ENCODE results near the gene ATAD3B. TPM values are rescaled to one million over a fixed set of nuclear protein-coding genes. Genes with fewer than 3 reads are reported as not detected.
A peak's percentile ranks its signal among the peaks of the same experiment; 100 is the strongest.

Gene ATAD3B
- total and polyA plus RNA-seq, 2 donors (not counting 3 experiments of a cell fraction or from before 2014, with no cell fraction given) = 20.5 to 48.2 TPM

DNA sequence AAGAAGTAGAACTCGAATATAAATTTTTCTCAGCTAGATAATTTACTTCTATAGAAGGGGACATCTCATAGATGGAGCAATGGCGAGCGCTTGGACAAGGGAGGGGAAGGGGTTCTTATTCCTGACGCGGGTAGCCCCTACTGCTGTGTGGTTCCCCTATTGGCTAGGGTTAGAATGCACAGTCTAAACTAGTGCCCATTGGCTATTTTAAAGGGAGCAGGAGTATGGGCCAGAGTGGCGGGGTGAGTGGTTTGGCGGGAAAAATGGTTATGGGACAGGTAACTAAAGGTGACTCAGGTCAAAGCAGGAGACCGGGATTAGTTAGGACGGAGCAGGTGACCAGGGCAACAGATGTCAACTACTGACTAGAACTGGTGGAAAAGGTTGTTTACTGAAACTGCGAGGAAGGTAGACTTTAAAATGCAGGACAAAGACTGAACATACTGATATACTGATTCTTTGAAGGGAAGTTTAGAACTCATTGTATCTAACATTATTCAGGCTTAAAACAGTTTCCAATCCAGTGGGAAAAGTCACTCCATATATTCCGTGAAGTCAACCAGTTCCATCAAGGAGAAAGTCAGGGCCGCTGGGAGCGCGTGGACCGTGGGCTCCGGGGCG lies 39.5 kb downstream of the ATAD3B start:
- FAIRE-seq = no peak
- Histone ChIP-seq H3K9me1 (replicated peaks; ENCODE audit: control insufficient read depth, extremely low read depth, insufficient read depth, low read length) (no peaks in the 10 kb centered on the region), H3K27me3 (ENCODE audit: control insufficient read depth in 2 of 2, insufficient read depth in 2 of 2, low read length in 2 of 2) (no peaks in the 10 kb centered on the region), H3K36me3 (ENCODE audit: control insufficient read depth in 2 of 2, extremely low read depth in 1 of 2, insufficient read depth in 2 of 2, low read length in 2 of 2) (no peaks in the 10 kb centered on the region), H3K9ac (replicated peaks; ENCODE audit: extremely low read depth, insufficient read depth, low read length) (peak overlapping the region; percentile 98), H4K20me1 (replicated peaks; ENCODE audit: control insufficient read depth, extremely low read depth, insufficient read depth, low read length) (no peaks in the 10 kb centered on the region), H3K27ac (ENCODE audit: insufficient read depth, low read depth, low read length) (peak overlapping the region; percentile 96), H3K4me2 (ENCODE audit: insufficient read depth, low read length) (peak overlapping the region; percentile 86), H3K4me3 (replicated peaks in 1 of 3; ENCODE audit: insufficient read depth in 1 of 3, low read depth in 1 of 3, low read length in 3 of 3) (peak overlapping the region; percentile 33 to 69 (median 61)), H2AFZ (ENCODE audit: low read depth, low read length) (peak overlapping the region; percentile 91), H3K79me2 (ENCODE audit: control insufficient read depth, insufficient read depth, low read length) (peaks cover 21% of the 10 kb centered on the region), H3K4me1 (ENCODE audit: control insufficient read depth, extremely low read depth, insufficient read depth, low read length) (peaks cover 4% of the 10 kb centered on the region), H3K9me3 (replicated peaks; ENCODE audit: control insufficient read depth, insufficient read depth, low read length) (no peaks in the 10 kb centered on the region)
- no peak for DNase-seq (ENCODE audit: low read depth, low spot score)
- dilution Hi-C loops (cut with MboI; ENCODE audit: extremely low pct_ligation_motif_present, low sequenced_read_pairs) (no loop called here), intact Hi-C loops (cut with micrococcal nuclease) (loop anchor here (5.0 kb wide), 1 partner anchor 106 kb away; the partner anchor contains the start of gene MIB2)
- POLR2A ChIA-PET = interaction anchor here (0.7 to 0.9 kb wide), 2 partner anchors 29 to 111 kb away, joined by 3 to 4 read pairs; no protein-coding TSS in a partner anchor
- BruUV-seq (replicated peaks) = TSS peak; percentile 93
- TF ChIP-seq FOS (IDR thresholded peaks at IDR 0.05; ENCODE audit: borderline replicate concordance, insufficient read depth, low read length) (no peak), MYC (IDR thresholded peaks at IDR 0.05; ENCODE audit: low read depth, low read length) (no peak), EZH2 (IDR thresholded peaks at IDR 0.05; ENCODE audit: borderline replicate concordance, low read depth, low read length, severe bottlenecking) (no peak), POLR2A (IDR thresholded peaks at IDR 0.05; ENCODE audit: low read depth, low read length) (no peak), POLR2AphosphoS5 (IDR thresholded peaks at IDR 0.05; ENCODE audit: insufficient read depth, low read depth, low read length) (no peak), GATA2 (IDR thresholded peaks at IDR 0.05; ENCODE audit: insufficient read depth, insufficient read length, low read depth, low read length) (no peak), JUN (IDR thresholded peaks at IDR 0.05; ENCODE audit: borderline replicate concordance, insufficient read depth, insufficient read length, low read depth) (no peak)
- TF ChIP-seq, protein P1, sequence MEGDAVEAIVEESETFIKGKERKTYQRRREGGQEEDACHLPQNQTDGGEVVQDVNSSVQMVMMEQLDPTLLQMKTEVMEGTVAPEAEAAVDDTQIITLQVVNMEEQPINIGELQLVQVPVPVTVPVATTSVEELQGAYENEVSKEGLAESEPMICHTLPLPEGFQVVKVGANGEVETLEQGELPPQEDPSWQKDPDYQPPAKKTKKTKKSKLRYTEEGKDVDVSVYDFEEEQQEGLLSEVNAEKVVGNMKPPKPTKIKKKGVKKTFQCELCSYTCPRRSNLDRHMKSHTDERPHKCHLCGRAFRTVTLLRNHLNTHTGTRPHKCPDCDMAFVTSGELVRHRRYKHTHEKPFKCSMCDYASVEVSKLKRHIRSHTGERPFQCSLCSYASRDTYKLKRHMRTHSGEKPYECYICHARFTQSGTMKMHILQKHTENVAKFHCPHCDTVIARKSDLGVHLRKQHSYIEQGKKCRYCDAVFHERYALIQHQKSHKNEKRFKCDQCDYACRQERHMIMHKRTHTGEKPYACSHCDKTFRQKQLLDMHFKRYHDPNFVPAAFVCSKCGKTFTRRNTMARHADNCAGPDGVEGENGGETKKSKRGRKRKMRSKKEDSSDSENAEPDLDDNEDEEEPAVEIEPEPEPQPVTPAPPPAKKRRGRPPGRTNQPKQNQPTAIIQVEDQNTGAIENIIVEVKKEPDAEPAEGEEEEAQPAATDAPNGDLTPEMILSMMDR (IDR thresholded peaks at IDR 0.05; ENCODE audit: extremely low read depth in 1 of 2, insufficient read depth in 1 of 2, low read depth in 1 of 2, low read length in 2 of 2) = no peak
- TF ChIP-seq, protein P2, sequence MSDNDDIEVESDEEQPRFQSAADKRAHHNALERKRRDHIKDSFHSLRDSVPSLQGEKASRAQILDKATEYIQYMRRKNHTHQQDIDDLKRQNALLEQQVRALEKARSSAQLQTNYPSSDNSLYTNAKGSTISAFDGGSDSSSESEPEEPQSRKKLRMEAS (IDR thresholded peaks at IDR 0.05; ENCODE audit: insufficient read depth, insufficient read length) = no peak
- CTCF ChIA-PET = no interaction called here
